ENCODE data around the gene FXYD6. TPM values are rescaled to one million over a fixed set of nuclear protein-coding genes. Genes with fewer than 3 reads are reported as not detected.
A peak's percentile ranks its signal among the peaks of the same experiment; 100 is the strongest.

The FXYD6 gene
- total and polyA plus RNA-seq, 9 of the 15 experiments (the other 6 are each of a cell fraction or from before 2014, with no cell fraction given): 0.07 to 0.35 TPM; not detected in 7

GRCh38 chr11:117827521-117828511 lies 48.6 kb downstream of the FXYD6 start (continued):
- TF ChIP-seq TAF15 (IDR thresholded peaks at IDR 0.05; ENCODE audit: low read depth, low read length): no peak
- TF ChIP-seq SMC3 (conservative IDR thresholded peaks at IDR 0.05; ENCODE audit: insufficient read depth, low read depth, low read length): no peak
- no peak for TF ChIP-seq ZNF436 (CRISPR knock-in tag; IDR thresholded peaks at IDR 0.05)

- in situ Hi-C loops (cut with MboI): no loop called here
- H3K9ac ChIP-seq (ENCODE audit: insufficient read depth in 1 of 2, low read depth in 2 of 2, low read length in 2 of 2): no peak overlapping the region
- H3K4me1 ChIP-seq (replicated peaks in 1 of 2; ENCODE audit: control insufficient read depth in 2 of 2, insufficient read depth in 2 of 2, low read length in 2 of 2): peaks cover 0 to 28% of the 10 kb centered on the region in 2 experiments; a peak in 1 of 5 replicates
- H4K20me1 ChIP-seq (replicated peaks; ENCODE audit: control insufficient read depth, insufficient read depth, low read length): peaks cover 9% of the 10 kb centered on the region; the same call in 1 of the 2 replicates
- H3K36me3 ChIP-seq (ENCODE audit: control insufficient read depth, insufficient read depth, low read length): no peaks in the 10 kb centered on the region
- FAIRE-seq: no peak
- ChIA-PET POLR2A (no interaction called here), CTCF (ENCODE audit: low intra/inter-chr PET ratio) (no interaction called here)
- intact Hi-C loops (cut with micrococcal nuclease): no loop called here
- DNase-seq (ENCODE audit: extremely low read depth in 1 of 4, low spot score in 3 of 4): no peak
- H2AFZ ChIP-seq (ENCODE audit: low read depth, low read length): no peak overlapping the region
- no peaks in the 10 kb centered on the region for H3K9me1 ChIP-seq (ENCODE audit: control insufficient read depth, insufficient read depth, low read length)
- H3K4me2 ChIP-seq (ENCODE audit: insufficient read depth, low read length): no peak overlapping the region
- no TSS peak for BruUV-seq (replicated peaks)
- ATAC-seq: no peak
- no peak overlapping the region for H3K27ac ChIP-seq (ENCODE audit: extremely low read depth, low read depth, low read length)
- WGBS (ENCODE audit: insufficient coverage, low coverage, missing lambda C conversion rate): 15% methylated on average over 3 of the region's 3 CpGs
- H3K79me2 ChIP-seq (ENCODE audit: control insufficient read depth, insufficient read depth, low read length): no peaks in the 10 kb centered on the region
- H3K27me3 ChIP-seq (ENCODE audit: control insufficient read depth in 2 of 2, insufficient read depth in 2 of 2, low read length in 2 of 2): peaks cover 29 to 85% of the 10 kb centered on the region in 2 experiments
- no peak overlapping the region for H3K4me3 ChIP-seq
- H3K9me3 ChIP-seq (replicated peaks; ENCODE audit: control insufficient read depth, insufficient read depth, low read depth, low read length): no peaks in the 10 kb centered on the region
- TF ChIP-seq ZBTB2 (IDR thresholded peaks at IDR 0.05): peak; percentile 79; the same call in 1 of the 2 replicates
- TF ChIP-seq MAFG (tag; conservative IDR thresholded peaks at IDR 0.05): no peak
- TF ChIP-seq NCOA4 (IDR thresholded peaks at IDR 0.05; ENCODE audit: partially characterized antibody): no peak
- TF ChIP-seq ILK (tag; IDR thresholded peaks at IDR 0.05; ENCODE audit: borderline replicate concordance, low read depth): no peak
- no peak for TF ChIP-seq VEZF1 (CRISPR knock-in tag; IDR thresholded peaks at IDR 0.05)
- TF ChIP-seq FOXP1 (CRISPR knock-in tag; IDR thresholded peaks at IDR 0.05): no peak
- no peak for TF ChIP-seq PRMT5 (CRISPR knock-in tag; IDR thresholded peaks at IDR 0.05)
- TF ChIP-seq NFXL1 (CRISPR knock-in tag; IDR thresholded peaks at IDR 0.05): no peak
- peak; percentile 50; the same call in 1 of the 2 replicates for TF ChIP-seq GATA2 (CRISPR knock-in tag; IDR thresholded peaks at IDR 0.05)
- peak; percentile 62; the same call in 1 of the 2 replicates for TF ChIP-seq GATAD2B (IDR thresholded peaks at IDR 0.05; ENCODE audit: borderline replicate concordance)
- TF ChIP-seq LARP7 (IDR thresholded peaks at IDR 0.05): no peak
- TF ChIP-seq E2F5 (CRISPR knock-in tag; IDR thresholded peaks at IDR 0.05): no peak
- no peak for TF ChIP-seq FIP1L1 (IDR thresholded peaks at IDR 0.05; ENCODE audit: low read depth, low read length, poor library complexity, severe bottlenecking)
- peak; percentile 99 for TF ChIP-seq DACH1 (IDR thresholded peaks at IDR 0.05; ENCODE audit: partially characterized antibody)
- TF ChIP-seq TAL1 (IDR thresholded peaks at IDR 0.05): no peak
These were observed 49.6 kb downstream of the FXYD6 start for GRCh38 chr11:117826832-117827231.

All from K562 (cell line).